Natural killer cell (primary cell): ENCODE results near the gene UQCC5. TPM values are rescaled to one million over a fixed set of nuclear protein-coding genes. Genes with fewer than 3 reads are reported as not detected.

ENCODE experiments used
- ATAC-seq, 3 donors: fragments of 150-1000 bp in 2 of 3; fragments of 200-7000 bp in 1 of 3; cut with Tn5 transposase; 1 replicate in 1 of 3; 2 replicates in 2 of 3; pipeline ENCODE4 v1.10.0; 2021; ENCODE audit warnings: mild to moderate bottlenecking in 2 of 3, moderate library complexity in 2 of 3
- DNase-seq, 2 donors: peaks; one replicate each; pipeline versions ENCODE4 v3.0.0 to v3.0.0-alpha.2; 2013 to 2021; ENCODE audit warnings: mixed read lengths in 1 of 2
- H3K27ac ChIP-seq: one replicate; pipeline ENCODE4 v1.5.1; 2013; ENCODE audit warnings: mild to moderate bottlenecking, low read length
- H3K27me3 ChIP-seq: one replicate; pipeline ENCODE4 v1.6.1; 2013; ENCODE audit warnings: low read length; ENCODE audit not compliant: control insufficient read depth, insufficient read depth
- H3K36me3 ChIP-seq: one replicate; pipeline ENCODE4 v1.6.1; 2013; ENCODE audit warnings: low read length; ENCODE audit not compliant: control insufficient read depth, insufficient read depth
- H3K4me1 ChIP-seq: one replicate; pipeline ENCODE4 v1.6.1; 2013; ENCODE audit warnings: low read length; ENCODE audit not compliant: control insufficient read depth, insufficient read depth
- H3K4me3 ChIP-seq: one replicate; pipeline ENCODE4 v1.5.1; 2013; ENCODE audit warnings: low read length
- H3K9me3 ChIP-seq: one replicate; pipeline ENCODE4 v1.6.1; 2013; ENCODE audit warnings: low read length; ENCODE audit not compliant: control insufficient read depth, insufficient read depth
- H3K27ac Mint-ChIP-seq, 2 donors: one replicate each; pipeline ENCODE4 v1.8.0; 2022; ENCODE audit warnings: mild to moderate bottlenecking in 2 of 2, mixed read lengths in 2 of 2, moderate library complexity in 1 of 2
- H3K27me3 Mint-ChIP-seq, 2 donors: one replicate each; pipeline ENCODE4 v1.8.0; 2022; ENCODE audit warnings: low read depth in 2 of 2, mixed read lengths in 2 of 2
- H3K36me3 Mint-ChIP-seq: one replicate; pipeline ENCODE4 v1.8.0; 2022; ENCODE audit warnings: mixed read lengths
- H3K4me1 Mint-ChIP-seq, 2 donors: one replicate each; pipeline ENCODE4 v1.8.0; 2022; ENCODE audit warnings: mixed read lengths in 2 of 2
- H3K4me3 Mint-ChIP-seq: one replicate; pipeline ENCODE4 v1.8.0; 2022; ENCODE audit warnings: mild to moderate bottlenecking, moderate library complexity, mixed read lengths
- H3K9me3 Mint-ChIP-seq, 2 donors: one replicate each; pipeline ENCODE4 v1.8.0; 2022; ENCODE audit warnings: mixed read lengths in 2 of 2
- WGBS: methylation state at CpG from one replicate; pipeline ENCODE4 v1.1.7; 2013; ENCODE audit warnings: missing lambda C conversion rate; ENCODE audit not compliant: insufficient coverage; 5-methylcytosine and 5-hydroxymethylcytosine counted together
- intact Hi-C: fragments of 100-400 bp; cut with micrococcal nuclease; formaldehyde crosslinking; loops from one replicate; pipeline ENCODE4 v1.14.2; 2022
- total RNA-seq, 4 donors: library from RNA; stranded (reverse); fragments of 120-200 nt in 1 of 4; gene quantifications; one replicate each; pipeline versions ENCODE4 v1.2.3 to v1.2.4, GENCODE V29; 2013 to 2022
- TF ChIP-seq, protein P1 (sequence below): fragments of 200-600 bp; IDR thresholded peaks from one replicate; pipeline ENCODE4 v1.8.0; 2022; ENCODE audit warnings: antibody characterized with exemption

Gene UQCC5
- total RNA-seq, 3 donors from 2014 or later (not counting 1 experiment from before 2014, with no cell fraction given), result 4.1 to 9.5 (median 7.3) TPM

DNA sequence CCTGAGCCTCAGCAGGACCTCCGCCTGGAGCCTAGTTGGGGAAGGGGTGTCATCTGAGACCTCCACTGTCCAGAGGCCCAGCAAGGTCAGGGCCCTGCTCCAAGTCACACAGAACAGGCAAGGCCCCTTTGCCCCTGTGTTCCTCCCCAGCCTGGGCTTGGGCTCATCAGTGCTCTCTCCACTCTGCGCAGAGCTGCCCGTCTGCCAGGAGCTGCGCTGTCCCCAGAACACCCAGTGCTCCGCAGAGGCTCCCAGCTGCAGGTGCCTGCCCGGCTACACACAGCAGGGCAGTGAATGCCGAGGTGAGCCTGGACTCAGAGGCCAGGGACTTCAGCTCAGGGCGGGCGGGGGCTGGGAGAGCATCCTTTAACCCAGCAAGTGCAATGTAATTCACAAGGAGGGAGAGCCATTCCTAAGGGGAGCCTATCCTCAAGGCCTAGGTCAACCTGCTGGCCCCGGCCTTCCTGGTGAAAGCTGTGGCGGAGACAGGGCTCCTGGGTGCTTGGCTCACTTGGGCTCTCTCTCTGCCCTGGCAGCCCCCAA lies 33.5 kb upstream of the UQCC5 start:
- intact Hi-C loops, result no loop called here
- 92% methylated on average over 11 of the region's 11 CpGs for WGBS
- Mint-ChIP-seq H3K4me1 (peaks cover 0 to 8% of the 10 kb centered on the region in 2 donors), H3K4me3 (no peak overlapping the region), H3K27ac (no peak overlapping the region), H3K27me3 (no peaks in the 10 kb centered on the region), H3K36me3 (no peaks in the 10 kb centered on the region), H3K9me3 (no peaks in the 10 kb centered on the region)
- ATAC-seq (no peak), DNase-seq (no peak)
- H3K9me3 ChIP-seq, result no peaks in the 10 kb centered on the region
- TF ChIP-seq, protein P1, sequence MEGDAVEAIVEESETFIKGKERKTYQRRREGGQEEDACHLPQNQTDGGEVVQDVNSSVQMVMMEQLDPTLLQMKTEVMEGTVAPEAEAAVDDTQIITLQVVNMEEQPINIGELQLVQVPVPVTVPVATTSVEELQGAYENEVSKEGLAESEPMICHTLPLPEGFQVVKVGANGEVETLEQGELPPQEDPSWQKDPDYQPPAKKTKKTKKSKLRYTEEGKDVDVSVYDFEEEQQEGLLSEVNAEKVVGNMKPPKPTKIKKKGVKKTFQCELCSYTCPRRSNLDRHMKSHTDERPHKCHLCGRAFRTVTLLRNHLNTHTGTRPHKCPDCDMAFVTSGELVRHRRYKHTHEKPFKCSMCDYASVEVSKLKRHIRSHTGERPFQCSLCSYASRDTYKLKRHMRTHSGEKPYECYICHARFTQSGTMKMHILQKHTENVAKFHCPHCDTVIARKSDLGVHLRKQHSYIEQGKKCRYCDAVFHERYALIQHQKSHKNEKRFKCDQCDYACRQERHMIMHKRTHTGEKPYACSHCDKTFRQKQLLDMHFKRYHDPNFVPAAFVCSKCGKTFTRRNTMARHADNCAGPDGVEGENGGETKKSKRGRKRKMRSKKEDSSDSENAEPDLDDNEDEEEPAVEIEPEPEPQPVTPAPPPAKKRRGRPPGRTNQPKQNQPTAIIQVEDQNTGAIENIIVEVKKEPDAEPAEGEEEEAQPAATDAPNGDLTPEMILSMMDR, result no peak
- H3K27ac ChIP-seq, result no peak overlapping the region
- H3K27me3 ChIP-seq, result no peaks in the 10 kb centered on the region
- peaks cover 21% of the 10 kb centered on the region for H3K4me1 ChIP-seq
- no peak overlapping the region for H3K4me3 ChIP-seq
- no peaks in the 10 kb centered on the region for H3K36me3 ChIP-seq

DNA sequence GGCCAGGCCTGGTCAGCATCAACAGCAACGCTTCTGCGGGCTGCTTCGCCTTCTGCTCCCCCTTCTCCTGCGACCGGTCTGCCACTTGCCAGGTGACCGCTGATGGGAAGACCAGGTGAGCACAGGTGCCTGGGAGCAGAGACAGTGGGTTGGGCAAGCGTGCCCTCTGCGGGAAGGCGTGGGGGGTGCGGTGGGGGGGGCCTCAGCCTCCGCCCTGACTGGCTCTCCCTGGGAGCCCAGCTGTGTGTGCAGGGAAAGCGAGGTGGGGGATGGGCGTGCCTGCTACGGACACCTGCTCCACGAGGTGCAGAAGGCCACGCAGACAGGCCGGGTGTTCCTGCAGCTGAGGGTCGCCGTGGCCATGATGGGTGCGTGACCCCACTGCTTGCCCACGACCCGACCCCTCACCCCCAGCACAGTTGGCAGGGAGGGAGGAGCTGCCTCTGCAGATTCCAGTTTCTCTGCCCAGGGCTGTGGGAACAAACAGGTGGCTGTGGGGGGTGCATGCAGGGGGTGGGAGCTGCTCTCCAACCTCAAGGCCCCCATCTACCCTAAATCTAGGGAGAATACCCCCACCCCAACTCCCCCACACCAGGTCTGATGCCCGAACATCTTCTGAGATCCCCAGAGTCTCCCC lies 32.5 kb upstream of the UQCC5 start:
- Mint-ChIP-seq H3K4me3 (no peak overlapping the region), H3K4me1 (peaks cover 0 to 2% of the 10 kb centered on the region in 2 donors), H3K27me3 (no peaks in the 10 kb centered on the region), H3K9me3 (no peaks in the 10 kb centered on the region), H3K27ac (no peak overlapping the region), H3K36me3 (no peaks in the 10 kb centered on the region)
- ATAC-seq (no peak), DNase-seq (no peak)
- Histone ChIP-seq H3K9me3 (no peaks in the 10 kb centered on the region), H3K4me1 (peaks cover 11% of the 10 kb centered on the region), H3K27ac (no peak overlapping the region), H3K36me3 (no peaks in the 10 kb centered on the region), H3K4me3 (no peak overlapping the region), H3K27me3 (no peaks in the 10 kb centered on the region)
- intact Hi-C loops, result no loop called here
- 89% methylated on average over 23 of the region's 23 CpGs for WGBS
- TF ChIP-seq, protein P1, result no peak

DNA sequence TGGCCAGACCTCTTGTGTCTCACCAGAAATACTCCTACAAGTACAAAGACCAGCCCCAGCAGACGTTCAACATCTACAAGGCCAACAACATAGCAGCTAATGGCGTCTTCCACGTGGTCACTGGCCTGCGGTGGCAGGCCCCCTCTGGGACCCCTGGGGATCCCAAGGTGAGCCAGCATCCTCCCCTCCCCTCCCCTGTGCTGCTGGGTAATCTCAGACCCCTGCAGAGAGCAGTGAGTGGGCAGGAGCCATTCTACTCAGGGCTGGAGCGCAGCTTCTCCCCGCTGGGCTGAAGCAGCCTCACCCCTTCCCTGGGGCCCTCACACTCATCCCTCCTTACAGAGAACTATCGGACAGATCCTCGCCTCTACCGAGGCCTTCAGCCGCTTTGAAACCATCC lies 31.4 kb upstream of the UQCC5 start:
- H3K36me3 Mint-ChIP-seq, result no peaks in the 10 kb centered on the region
- Histone ChIP-seq H3K9me3 (no peaks in the 10 kb centered on the region), H3K4me3 (no peak overlapping the region), H3K36me3 (no peaks in the 10 kb centered on the region), H3K27ac (no peak overlapping the region), H3K27me3 (no peaks in the 10 kb centered on the region), H3K4me1 (peaks cover 5% of the 10 kb centered on the region)
- no peak overlapping the region for H3K4me3 Mint-ChIP-seq
- ATAC-seq (no peak), DNase-seq (no peak)
- intact Hi-C loops, result no loop called here
- no peaks in the 10 kb centered on the region for H3K9me3 Mint-ChIP-seq
- 89% methylated on average over 10 of the region's 10 CpGs for WGBS
- H3K27ac Mint-ChIP-seq, result no peak overlapping the region
- no peaks in the 10 kb centered on the region for H3K27me3 Mint-ChIP-seq
- no peaks in the 10 kb centered on the region for H3K4me1 Mint-ChIP-seq
- TF ChIP-seq, protein P1, result no peak
